Natural killer cell treated with Interleukin-12 subunit alpha and Interleukin-12 subunit beta and Interleukin-15 and Interleukin-18, amount 100 ng/mL, for 72 hours (primary cell): ENCODE data around the gene SH3BP5. TPM values are rescaled to one million over a fixed set of nuclear protein-coding genes. Genes with fewer than 3 reads are reported as not detected.

Source experiments
- ATAC-seq, 2 donors: fragments of 150-1000 bp; cut with Tn5 transposase in 1 of 2; sonication (Bioruptor Pico), chemical (Tn5 transposase) in 1 of 2; 2 replicates each; pipeline ENCODE4 v1.10.0; 2021
- DNase-seq: peaks from one replicate; pipeline ENCODE4 v3.0.0; 2022; ENCODE audit warnings: low spot score
- H3K27ac Mint-ChIP-seq, 2 donors: 1 replicate in 1 of 2; 2 replicates in 1 of 2; pipeline ENCODE4 v1.8.0; 2022; ENCODE audit warnings: mixed read lengths in 2 of 2, mild to moderate bottlenecking in 1 of 2, moderate library complexity in 1 of 2
- H3K27me3 Mint-ChIP-seq, 2 donors: 1 replicate in 1 of 2; 2 replicates in 1 of 2; pipeline ENCODE4 v1.8.0; 2022; ENCODE audit warnings: mixed read lengths in 2 of 2
- H3K36me3 Mint-ChIP-seq: one replicate; pipeline ENCODE4 v1.8.0; 2022; ENCODE audit warnings: mixed read lengths
- H3K4me1 Mint-ChIP-seq, 2 donors: 1 replicate in 1 of 2; 2 replicates in 1 of 2; pipeline ENCODE4 v1.8.0; 2022; ENCODE audit warnings: low read depth in 2 of 2, mixed read lengths in 2 of 2, mild to moderate bottlenecking in 1 of 2
- H3K4me3 Mint-ChIP-seq: one replicate; pipeline ENCODE4 v1.8.0; 2022; ENCODE audit warnings: mixed read lengths
- H3K9me3 Mint-ChIP-seq: 2 replicates; pipeline ENCODE4 v1.8.0; 2022; ENCODE audit warnings: mixed read lengths
- total RNA-seq, 2 donors: library from RNA; stranded (reverse); gene quantifications; one replicate each; pipeline ENCODE4 v1.2.3, GENCODE V29; 2022

The SH3BP5 gene
- total RNA-seq, 2 donors from 2014 or later: 58.5 to 165 TPM

DNA sequence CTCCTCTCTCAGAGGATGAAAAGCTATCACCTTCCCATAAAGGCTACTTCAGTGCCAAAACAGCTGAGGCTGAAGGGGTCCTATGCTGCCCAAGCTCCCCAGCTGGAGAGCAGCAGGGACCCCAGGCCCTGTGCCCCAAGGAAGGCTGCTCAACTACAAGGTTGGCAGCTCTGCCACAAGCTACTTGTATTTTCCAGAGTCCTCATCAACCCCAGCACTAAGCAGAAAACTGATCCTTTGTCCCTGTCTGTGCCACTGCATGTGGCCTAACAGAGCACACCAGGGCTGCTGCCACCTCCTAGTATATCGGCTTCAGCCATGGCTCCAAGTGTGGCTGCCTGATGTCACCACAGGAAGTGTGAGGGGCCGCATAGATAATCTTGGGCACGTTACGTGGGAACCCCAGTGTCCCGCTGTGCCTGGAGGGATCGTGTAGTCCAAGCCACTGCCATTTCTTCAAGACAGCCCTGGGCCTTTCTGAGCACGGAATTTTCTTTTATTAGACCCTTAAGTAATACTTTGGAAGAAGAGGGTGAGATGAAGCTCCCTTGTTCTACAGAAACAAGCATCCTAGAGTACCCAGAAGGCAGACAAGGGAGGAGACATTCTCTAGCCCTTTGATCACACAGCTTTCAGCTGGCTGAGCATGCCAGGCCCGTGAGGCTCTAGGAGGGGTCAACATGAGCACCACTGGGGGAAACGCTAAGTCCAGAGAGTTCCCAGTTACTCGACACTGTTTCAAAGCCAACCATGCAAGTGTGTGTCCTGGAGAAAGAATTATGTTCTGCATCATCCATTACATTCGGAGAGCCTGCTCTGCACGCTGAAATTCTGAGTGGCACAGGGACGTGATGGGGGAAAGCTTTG is 65.6 kb downstream of the SH3BP5 start:
- peak overlapping the region; percentile 82 to 100 for H3K27ac Mint-ChIP-seq
- peak overlapping the region; percentile 47 for H3K4me3 Mint-ChIP-seq
- no peaks in the 10 kb centered on the region for H3K27me3 Mint-ChIP-seq
- ATAC-seq (no peak), DNase-seq (no peak)
- H3K9me3 Mint-ChIP-seq: no peaks in the 10 kb centered on the region
- peaks cover 10% of the 10 kb centered on the region for H3K36me3 Mint-ChIP-seq
- H3K4me1 Mint-ChIP-seq: peaks cover 61 to 70% of the 10 kb centered on the region in 2 donors

DNA sequence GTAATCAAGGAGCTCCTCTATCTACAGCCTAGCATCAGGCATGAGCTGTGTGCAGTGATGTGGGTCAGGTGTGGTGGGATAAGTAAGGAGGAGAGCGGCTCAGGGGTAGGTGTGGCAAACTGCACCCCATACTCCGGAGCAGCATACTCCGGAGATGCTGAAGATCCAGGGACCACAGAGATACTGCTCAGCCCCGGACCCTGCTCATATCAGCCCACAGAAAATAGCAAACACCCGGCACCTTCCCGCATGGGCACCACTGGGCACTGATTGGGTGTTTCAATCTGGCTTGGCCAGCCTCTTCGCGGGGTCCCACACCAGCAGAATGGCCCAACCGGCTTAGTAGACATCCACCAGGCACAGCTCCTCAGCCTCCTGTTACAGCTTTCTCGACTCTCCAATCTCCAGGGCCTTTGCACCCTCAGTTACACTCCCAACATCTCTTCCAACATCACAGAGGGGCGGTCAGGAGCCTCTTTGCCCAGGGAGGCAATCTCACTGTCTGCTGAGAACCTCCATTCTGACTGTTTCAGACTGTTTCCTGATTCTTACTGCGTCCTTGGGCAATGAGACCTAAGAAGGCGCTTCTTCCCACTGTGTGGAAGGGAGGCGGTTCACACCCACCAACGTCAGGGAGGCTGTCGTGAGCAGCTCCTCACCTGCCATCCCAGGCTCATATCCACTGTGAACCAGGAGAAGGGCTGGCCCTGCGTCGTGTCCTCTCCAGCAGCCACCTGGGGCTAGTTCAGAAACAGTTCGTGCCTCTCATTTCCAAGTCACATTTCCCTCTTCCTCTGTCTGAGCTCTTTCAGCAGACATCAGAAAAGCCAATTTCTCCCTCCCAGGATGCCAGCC is 66.5 kb downstream of the SH3BP5 start:
- Mint-ChIP-seq H3K9me3 (no peaks in the 10 kb centered on the region), H3K27ac (peak overlapping the region; percentile 82 to 100), H3K4me1 (peaks cover 60 to 75% of the 10 kb centered on the region in 2 donors), H3K36me3 (peaks cover 6% of the 10 kb centered on the region), H3K27me3 (no peaks in the 10 kb centered on the region), H3K4me3 (peak overlapping the region; percentile 47)
- DNase-seq (no peak), ATAC-seq (no peak)

DNA sequence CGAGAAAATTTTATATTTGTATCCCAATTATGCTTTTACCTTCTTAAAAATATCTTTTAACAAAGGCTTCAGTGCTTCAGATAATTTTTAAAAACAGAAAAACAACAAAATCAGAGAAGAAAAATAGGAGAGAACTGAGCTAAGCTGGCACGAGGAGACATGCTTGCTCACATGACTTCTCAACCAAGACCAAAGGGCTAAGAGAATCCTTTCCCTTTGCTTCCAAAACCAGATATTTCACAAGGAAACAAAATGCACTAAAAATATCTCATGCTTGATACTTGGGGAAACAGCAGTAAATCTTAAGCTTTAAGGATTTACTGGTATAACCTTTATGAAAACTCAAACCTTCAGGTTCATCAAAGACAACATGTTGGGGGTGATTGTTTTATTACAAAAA is 67.9 kb downstream of the SH3BP5 start:
- H3K36me3 Mint-ChIP-seq: peaks cover 17% of the 10 kb centered on the region
- no peaks in the 10 kb centered on the region for H3K27me3 Mint-ChIP-seq
- H3K9me3 Mint-ChIP-seq: no peaks in the 10 kb centered on the region
- peaks cover 63 to 77% of the 10 kb centered on the region in 2 donors for H3K4me1 Mint-ChIP-seq
- DNase-seq (no peak), ATAC-seq (no peak)
- no peak overlapping the region for H3K4me3 Mint-ChIP-seq
- H3K27ac Mint-ChIP-seq: peak overlapping the region; percentile 82 to 100

DNA sequence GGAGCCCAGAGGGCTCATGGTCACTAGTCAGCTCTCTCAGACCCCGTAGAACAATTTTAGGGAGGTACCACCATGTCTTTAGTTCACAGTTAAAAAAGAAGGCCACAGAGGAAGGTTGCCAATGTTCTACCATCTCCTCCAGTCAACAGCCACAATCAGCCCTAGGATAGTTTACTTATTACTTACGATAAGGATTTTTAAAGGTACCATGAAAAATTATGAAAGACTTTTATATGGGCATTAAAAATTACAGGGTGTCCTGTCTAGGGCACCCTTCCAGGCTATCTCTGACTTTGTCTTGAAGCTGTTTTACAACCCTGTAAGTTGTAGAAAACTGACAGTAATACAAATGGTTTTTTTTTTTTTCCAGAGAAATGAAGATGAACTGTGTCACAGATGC is 68.5 kb downstream of the SH3BP5 start:
- no peaks in the 10 kb centered on the region for H3K9me3 Mint-ChIP-seq
- peak overlapping the region; percentile 82 to 100 for H3K27ac Mint-ChIP-seq
- peaks cover 63 to 76% of the 10 kb centered on the region in 2 donors for H3K4me1 Mint-ChIP-seq

DNA sequence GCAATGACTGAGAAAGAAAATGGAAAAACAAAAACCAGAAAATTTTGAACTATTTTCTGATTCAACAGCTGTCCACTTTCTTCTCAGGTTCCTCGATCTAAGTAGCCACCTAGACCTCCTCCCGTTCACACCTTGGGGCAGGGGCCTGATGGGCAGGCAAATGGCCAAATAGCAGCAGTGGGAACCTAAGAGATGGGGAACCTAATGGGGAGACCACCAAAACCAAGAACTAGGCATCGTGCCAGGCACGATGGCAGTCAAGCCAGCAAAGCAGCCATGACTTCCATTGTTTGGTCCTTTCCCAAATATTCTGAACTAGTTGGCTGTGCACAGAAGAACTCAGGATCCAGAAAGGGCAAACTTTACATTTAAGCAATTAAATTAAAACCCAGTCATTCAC is 69.3 kb downstream of the SH3BP5 start:
- ATAC-seq: no peak
- no peak overlapping the region for H3K4me3 Mint-ChIP-seq
- no peaks in the 10 kb centered on the region for H3K27me3 Mint-ChIP-seq
- H3K4me1 Mint-ChIP-seq: peaks cover 57 to 72% of the 10 kb centered on the region in 2 donors
- peaks cover 20% of the 10 kb centered on the region for H3K36me3 Mint-ChIP-seq
- no peaks in the 10 kb centered on the region for H3K9me3 Mint-ChIP-seq
- no peak for DNase-seq
- H3K27ac Mint-ChIP-seq: peak overlapping the region; percentile 82 to 100

More for the DNA sequence above, 68.5 kb downstream of the SH3BP5 start:
- Mint-ChIP-seq H3K4me3 (no peak overlapping the region), H3K36me3 (peaks cover 18% of the 10 kb centered on the region), H3K27me3 (no peaks in the 10 kb centered on the region)
- ATAC-seq (no peak), DNase-seq (no peak)

DNA sequence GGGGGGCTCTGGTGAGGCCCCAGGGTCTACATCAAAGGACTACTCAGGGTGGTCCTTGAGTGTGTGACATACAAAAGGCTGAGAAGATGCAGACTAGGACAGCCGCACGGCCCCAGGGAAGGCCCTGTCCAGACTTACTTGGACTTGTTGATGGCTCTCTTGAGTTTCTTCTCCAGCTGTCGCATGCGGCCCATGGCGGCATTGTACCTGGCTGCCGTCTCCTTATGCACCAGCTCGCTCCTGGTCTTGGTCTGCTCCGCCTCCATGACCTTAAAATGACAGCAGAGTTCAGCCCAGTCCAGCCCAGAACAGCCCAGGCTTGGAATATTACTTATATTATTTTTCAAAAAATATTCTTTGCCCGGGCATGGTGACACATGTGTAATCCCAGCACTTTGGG is 70.4 kb downstream of the SH3BP5 start:
- DNase-seq: no peak
- H3K36me3 Mint-ChIP-seq: peaks cover 27% of the 10 kb centered on the region
- ATAC-seq: no peak
- no peak overlapping the region for H3K4me3 Mint-ChIP-seq
- peak overlapping the region; percentile 71 to 79 for H3K27ac Mint-ChIP-seq
- peaks cover 47 to 70% of the 10 kb centered on the region in 2 donors for H3K4me1 Mint-ChIP-seq
- no peaks in the 10 kb centered on the region for H3K9me3 Mint-ChIP-seq
- no peaks in the 10 kb centered on the region for H3K27me3 Mint-ChIP-seq

DNA sequence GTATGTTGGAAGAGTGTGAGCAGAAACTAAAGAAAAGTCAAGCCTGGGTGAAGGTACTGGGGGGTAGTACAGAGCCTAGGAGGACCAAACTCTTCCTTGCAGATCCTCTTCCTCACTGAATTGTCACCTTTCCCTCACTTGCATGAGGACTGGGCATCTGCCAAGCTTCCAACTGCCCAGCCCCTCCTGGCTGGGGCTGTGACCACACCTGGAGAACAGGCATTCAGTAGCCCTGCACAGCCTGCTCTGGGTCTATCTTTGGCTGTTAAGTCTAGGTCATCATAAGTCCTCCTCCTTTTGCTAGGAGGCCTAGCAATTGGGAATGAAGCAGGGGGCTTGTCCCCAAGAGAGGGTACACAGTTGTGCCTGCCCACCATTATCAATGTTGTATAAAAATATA is 71.1 kb downstream of the SH3BP5 start:
- no peaks in the 10 kb centered on the region for H3K9me3 Mint-ChIP-seq
- H3K4me3 Mint-ChIP-seq: no peak overlapping the region
- no peaks in the 10 kb centered on the region for H3K27me3 Mint-ChIP-seq
- DNase-seq: no peak
- peaks cover 40 to 64% of the 10 kb centered on the region in 2 donors for H3K4me1 Mint-ChIP-seq
- H3K36me3 Mint-ChIP-seq: peaks cover 28% of the 10 kb centered on the region
- no peak for ATAC-seq
- peak overlapping the region; percentile 71 to 79 for H3K27ac Mint-ChIP-seq

DNA sequence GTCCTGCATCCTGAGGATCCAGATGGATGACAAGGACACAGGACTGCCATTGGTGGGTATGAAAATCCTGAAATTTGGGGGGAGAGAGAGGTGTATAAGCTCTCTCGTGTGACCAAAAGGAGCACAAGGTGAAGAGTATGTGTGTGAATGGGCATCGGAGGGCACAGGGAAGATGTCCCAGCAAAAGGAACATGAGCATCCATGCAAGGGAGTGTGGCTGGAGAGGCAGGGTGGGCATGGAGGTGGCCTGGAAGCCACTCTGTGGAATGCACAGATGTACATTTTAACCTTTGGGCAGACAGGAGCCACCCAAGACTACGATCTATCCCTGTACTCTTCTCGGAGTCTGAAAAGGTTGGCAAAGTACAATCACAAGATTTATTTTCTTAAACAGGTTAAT is 71.9 kb downstream of the SH3BP5 start:
- DNase-seq (no peak), ATAC-seq (no peak)
- Mint-ChIP-seq H3K4me1 (peaks cover 32 to 64% of the 10 kb centered on the region in 2 donors), H3K9me3 (no peaks in the 10 kb centered on the region), H3K27me3 (no peaks in the 10 kb centered on the region), H3K4me3 (no peak overlapping the region), H3K27ac (peak overlapping the region; percentile 71 to 79), H3K36me3 (peaks cover 35% of the 10 kb centered on the region)

DNA sequence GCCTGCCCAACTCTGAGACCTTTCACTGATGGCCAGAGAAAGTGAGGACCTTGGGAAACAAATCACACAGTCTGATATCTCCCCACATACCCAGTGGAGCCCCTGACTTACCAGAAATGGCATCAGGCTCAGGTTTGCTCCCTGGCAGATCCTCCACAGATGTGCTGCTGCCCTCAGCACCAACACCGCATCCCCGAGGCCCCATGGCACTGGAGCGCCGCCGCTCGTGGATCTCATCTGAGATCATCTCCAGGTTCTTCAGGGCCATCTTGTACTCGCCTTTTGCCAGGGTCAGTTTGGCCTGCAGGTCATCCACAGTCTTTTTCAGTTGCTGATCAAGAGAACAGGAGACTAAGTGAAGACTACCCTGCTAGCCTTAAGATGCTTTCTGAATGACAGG is 73.7 kb downstream of the SH3BP5 start:
- H3K36me3 Mint-ChIP-seq: peaks cover 37% of the 10 kb centered on the region
- peak overlapping the region; percentile 71 to 79 for H3K27ac Mint-ChIP-seq
- H3K9me3 Mint-ChIP-seq: no peaks in the 10 kb centered on the region
- DNase-seq (no peak), ATAC-seq (no peak)
- H3K4me3 Mint-ChIP-seq: no peak overlapping the region
- no peaks in the 10 kb centered on the region for H3K27me3 Mint-ChIP-seq
- H3K4me1 Mint-ChIP-seq: peaks cover 24 to 52% of the 10 kb centered on the region in 2 donors

DNA sequence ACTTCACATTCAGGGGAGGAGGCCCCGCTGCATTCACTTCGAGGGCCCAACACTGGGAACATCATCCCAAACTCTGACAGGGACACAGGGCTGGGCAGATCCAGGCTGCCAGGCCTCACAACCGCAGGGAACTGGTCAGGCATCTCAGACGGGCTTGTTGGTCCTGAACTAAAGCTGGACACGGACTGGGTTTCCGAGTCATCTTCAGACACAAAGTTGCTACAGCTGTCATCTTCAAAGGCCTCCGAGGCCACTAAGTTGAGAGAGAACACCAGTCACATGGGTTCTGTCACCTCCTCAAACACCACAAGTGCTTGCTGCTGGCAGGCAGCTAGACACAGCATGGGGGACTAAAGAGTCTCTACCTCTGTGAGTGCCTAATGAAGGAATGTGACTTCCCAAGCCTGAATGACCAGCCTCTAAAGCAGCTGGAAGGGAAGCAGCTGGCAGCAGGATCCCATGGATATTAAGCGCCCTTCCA is 75.5 kb downstream of the SH3BP5 start:
- H3K4me3 Mint-ChIP-seq: no peak overlapping the region
- H3K27ac Mint-ChIP-seq: peak overlapping the region; percentile 42 to 77
- H3K9me3 Mint-ChIP-seq: no peaks in the 10 kb centered on the region
- ATAC-seq (peak in 1 of 2 donors; percentile 39), DNase-seq (no peak)
- no peaks in the 10 kb centered on the region for H3K27me3 Mint-ChIP-seq
- peaks cover 43% of the 10 kb centered on the region for H3K36me3 Mint-ChIP-seq
- peaks cover 36 to 52% of the 10 kb centered on the region in 2 donors for H3K4me1 Mint-ChIP-seq

DNA sequence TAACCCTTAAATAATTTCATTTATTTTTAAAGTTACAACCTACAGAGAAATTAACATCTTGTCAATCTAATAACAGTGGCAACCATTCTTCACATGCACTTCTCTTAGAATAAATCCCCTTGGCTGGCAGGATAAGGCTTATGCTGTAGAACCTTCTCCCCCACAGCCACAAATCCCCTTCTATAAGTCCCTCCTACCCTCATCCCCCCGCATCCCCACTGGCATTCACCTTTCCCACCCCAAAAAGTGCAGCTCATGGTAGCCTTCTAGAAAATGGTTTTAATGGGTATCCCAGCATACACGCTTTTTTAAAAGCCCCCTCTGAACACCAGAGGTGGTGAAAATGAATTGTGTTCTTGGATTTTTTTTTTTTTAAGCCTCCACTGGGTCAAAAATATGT is 77.2 kb downstream of the SH3BP5 start:
- DNase-seq: no peak
- no peak for ATAC-seq
- Mint-ChIP-seq H3K27ac (peak overlapping the region; percentile 11 to 38), H3K27me3 (no peaks in the 10 kb centered on the region), H3K36me3 (peaks cover 45% of the 10 kb centered on the region), H3K9me3 (no peaks in the 10 kb centered on the region), H3K4me3 (no peak overlapping the region), H3K4me1 (peaks cover 25 to 36% of the 10 kb centered on the region in 2 donors)

DNA sequence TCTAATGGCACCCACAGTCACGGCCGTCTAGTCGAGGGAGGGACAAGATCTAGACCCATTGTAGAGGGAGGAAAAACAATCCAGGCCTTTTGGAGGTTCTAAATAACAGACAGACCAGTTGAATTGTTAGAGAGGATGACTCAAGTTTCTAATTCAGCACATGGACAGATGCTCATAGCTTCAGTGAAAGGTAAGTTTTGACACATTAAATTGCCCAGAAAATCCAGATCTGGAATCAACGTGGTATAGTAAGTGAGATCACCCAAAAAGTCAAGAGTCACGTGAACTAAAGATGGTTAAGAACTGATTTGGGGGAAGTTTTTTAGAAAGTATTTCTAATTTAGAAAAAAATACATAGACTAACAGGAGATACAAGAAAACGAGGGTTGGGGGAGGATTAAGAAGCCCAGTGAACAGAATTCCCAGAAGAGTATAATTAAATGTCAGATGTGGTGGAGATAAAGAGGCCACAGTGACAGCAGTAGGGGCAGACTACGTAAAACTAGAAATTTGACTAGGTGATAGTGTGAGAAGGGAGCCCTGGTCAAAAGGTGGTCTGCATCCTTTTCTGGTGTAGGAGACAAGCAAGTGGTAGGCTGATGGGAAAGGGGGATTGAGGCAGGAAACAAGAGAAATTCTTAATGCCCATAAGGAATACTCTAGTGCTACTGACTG is 79.2 kb downstream of the SH3BP5 start:
- DNase-seq: no peak
- Mint-ChIP-seq H3K9me3 (no peaks in the 10 kb centered on the region), H3K27ac (peak overlapping the region; percentile 57 to 79), H3K4me3 (no peak overlapping the region), H3K27me3 (no peaks in the 10 kb centered on the region), H3K36me3 (peaks cover 31% of the 10 kb centered on the region), H3K4me1 (peaks cover 11 to 25% of the 10 kb centered on the region in 2 donors)
- no peak for ATAC-seq

DNA sequence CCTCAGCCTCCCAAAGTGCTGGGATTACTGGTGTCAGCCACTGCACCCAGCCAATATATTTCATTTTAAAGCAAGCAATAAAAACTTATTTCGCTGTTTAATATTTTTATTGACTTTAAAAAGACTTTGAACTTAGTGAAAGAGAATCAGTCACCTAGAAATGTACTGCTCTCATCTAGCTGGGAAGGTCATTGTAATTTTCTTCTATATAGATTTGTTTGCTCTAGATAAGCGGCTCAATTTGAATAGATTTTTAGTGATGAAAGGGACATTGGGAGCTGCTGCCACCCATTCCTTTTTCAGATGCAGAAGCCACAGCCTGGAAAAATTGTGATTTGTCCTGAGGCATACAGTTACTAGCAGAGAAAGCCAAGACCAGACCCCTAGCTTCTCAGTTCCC is 86.2 kb downstream of the SH3BP5 start:
- Mint-ChIP-seq H3K36me3 (peaks cover 24% of the 10 kb centered on the region), H3K27ac (peak overlapping the region in 1 of 2 donors; percentile 2), H3K4me1 (peaks cover 13 to 14% of the 10 kb centered on the region in 2 donors), H3K4me3 (no peak overlapping the region), H3K9me3 (no peaks in the 10 kb centered on the region), H3K27me3 (no peaks in the 10 kb centered on the region)
- no peak for ATAC-seq
- DNase-seq: no peak
